Adrenal gland (tissue), 5 donors: Measurements from ENCODE around the gene GPR65.

ENCODE experiments used
- CTCF ChIP-seq, 6 experiments: fragments of 450-650 bp in 4 of 6; fragments of 200-600 bp in 2 of 6; sonication (generic) in 1 of 6; IDR thresholded peaks; 1 replicate in 5 of 6; 2 replicates in 1 of 6; pipeline versions ENCODE4 v1.5.1 to v1.8.0; 2016 to 2021; ENCODE audit warnings: antibody characterized with exemption in 6 of 6, mild to moderate bottlenecking in 2 of 6, moderate library complexity in 1 of 6
- POLR2A ChIP-seq, 2 donors: fragments of 450-650 bp; IDR thresholded peaks; one replicate each; pipeline ENCODE4 v1.6.1; 2017; ENCODE audit warnings: antibody characterized with exemption in 2 of 2, mild to moderate bottlenecking in 2 of 2, moderate library complexity in 1 of 2
- donor health status: DM: no; HTN: no; CAD: no.

DNA sequence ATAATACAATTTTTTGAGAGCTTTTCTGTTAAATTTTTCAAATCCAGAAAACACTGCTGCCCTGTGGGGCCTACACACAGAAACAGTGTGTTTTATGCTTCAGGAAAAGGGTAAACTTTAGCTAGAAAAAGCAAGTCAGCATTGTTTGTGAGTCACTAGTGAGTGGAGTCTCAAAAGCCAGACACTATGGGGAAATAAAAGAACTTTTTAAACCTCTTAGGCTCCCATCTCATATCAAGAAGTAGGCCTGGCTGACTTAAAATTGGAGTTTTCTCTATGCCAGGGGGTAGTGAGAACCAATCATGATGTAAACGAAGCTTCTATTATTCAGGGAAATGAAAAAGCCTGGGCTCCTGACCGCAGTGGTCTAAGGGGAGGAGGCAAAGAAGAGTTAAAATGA is 12.6 kb downstream of the GPR65 start:
- no peak for TF ChIP-seq CTCF (IDR thresholded peaks at IDR 0.05)
- TF ChIP-seq POLR2A (IDR thresholded peaks at IDR 0.05), result no peak
